ENCODE data around the gene HMBS. TPM values are rescaled to one million over a fixed set of nuclear protein-coding genes. Genes with fewer than 3 reads are reported as not detected.
"Not testable (repeated sequence)": the region's sequence is repeated elsewhere in the genome, so short reads cannot be mapped to it uniquely, and the experiment has no call there.

Gene HMBS
- total RNA-seq, 2 experiments from 2014 or later, result 17.3 to 18.8 TPM

GRCh38 chr11:119130662-119131061 lies 46.0 kb downstream of the HMBS start:
- Mint-ChIP-seq H3K27ac (no peak overlapping the region), H3K4me1 (peaks cover 10% of the 10 kb centered on the region), H3K36me3 (ENCODE audit: low read depth) (peaks cover 43% of the 10 kb centered on the region), H3K9me3 (no peaks in the 10 kb centered on the region), H3K27me3 (no peaks in the 10 kb centered on the region), H3K4me3 (no peak overlapping the region)
- DNase-seq, result no peak
- POLR2A ChIA-PET, result no interaction called here
- CTCF ChIA-PET, result no interaction called here

- ChIA-PET POLR2A (no interaction called here), CTCF (interaction anchor here (0.8 to 1.5 kb wide), 5 partner anchors 14 to 62 kb away, joined by 3 to 5 read pairs (median 3); partner anchors contain the start of genes ABCG4 and C2CD2L)
- Mint-ChIP-seq H3K4me1 (no peaks in the 10 kb centered on the region), H3K27ac (no peak overlapping the region), H3K36me3 (ENCODE audit: low read depth) (peaks cover 36% of the 10 kb centered on the region), H3K4me3 (no peak overlapping the region), H3K27me3 (peaks cover 11% of the 10 kb centered on the region), H3K9me3 (no peaks in the 10 kb centered on the region)
- no peak for DNase-seq
These were observed 49.8 kb downstream of the HMBS start for GRCh38 chr11:119134389-119134978.

GRCh38 chr11:119139276-119139675 lies 54.6 kb downstream of the HMBS start:
- H3K27ac Mint-ChIP-seq; H3K36me3 Mint-ChIP-seq (ENCODE audit: low read depth); DNase-seq; CTCF ChIA-PET; H3K9me3 Mint-ChIP-seq; H3K4me3 Mint-ChIP-seq; POLR2A ChIA-PET; H3K4me1 Mint-ChIP-seq: not testable (repeated sequence)
- peaks cover 24% of the 10 kb centered on the region for H3K27me3 Mint-ChIP-seq

Other genes starting within 250 kb of the HMBS start
- gene CXCR5, start 201.0 kb upstream of the HMBS start, total RNA-seq, result under 1 TPM; 0.83 to 0.86 TPM
- 10 to 100 TPM; 56.8 to 62.5 TPM for gene BCL9L, start 159.0 kb upstream of the HMBS start, total RNA-seq
- not detected for gene UPK2, start 128.6 kb upstream of the HMBS start, total RNA-seq
- not detected for gene FOXR1, start 113.1 kb upstream of the HMBS start, total RNA-seq
- 10 to 100 TPM; 34.6 to 35.0 TPM for gene CENATAC, start 86.7 kb upstream of the HMBS start, total RNA-seq
- gene RPS25, start 66.5 kb upstream of the HMBS start, total RNA-seq, result 1,000 to 10,000 TPM; 1,257 to 1,287 TPM
- 10 to 100 TPM; 67.0 to 71.1 TPM for gene TRAPPC4, start 66.1 kb upstream of the HMBS start, total RNA-seq
- gene SLC37A4, start 54.0 kb upstream of the HMBS start, total RNA-seq, result 10 to 100 TPM; 31.6 to 33.9 TPM
- 100 to 1,000 TPM; 123 to 125 TPM for gene HYOU1, start 27.7 kb upstream of the HMBS start, total RNA-seq
- gene VPS11, start 17.1 kb upstream of the HMBS start, total RNA-seq, result 10 to 100 TPM; 30.6 to 36.1 TPM
- 10 to 100 TPM; 57.3 to 58.4 TPM for gene DPAGT1, start 17.0 kb downstream of the HMBS start, total RNA-seq
- gene C2CD2L, start 22.5 kb downstream of the HMBS start, total RNA-seq, result 10 to 100 TPM; 28.5 to 29.2 TPM
- 10 to 100 TPM; 36.6 to 36.7 TPM for gene HINFP, start 36.7 kb downstream of the HMBS start, total RNA-seq
- not detected for gene ABCG4, start 64.2 kb downstream of the HMBS start, total RNA-seq
- gene NLRX1, start 83.8 kb downstream of the HMBS start, total RNA-seq, result 10 to 100 TPM; 19.2 to 21.9 TPM
- gene NHERF4, start 100.6 kb downstream of the HMBS start, total RNA-seq, result under 1 TPM; 0.33 to 0.35 TPM
- 10 to 100 TPM; 45.0 to 47.0 TPM for gene CBL, start 121.5 kb downstream of the HMBS start, total RNA-seq
- 1 to 10 TPM; 6.5 to 6.6 TPM for gene MCAM, start 232.2 kb downstream of the HMBS start, total RNA-seq
- 10 to 100 TPM; 33.5 to 35.1 TPM for gene RNF26, start 249.6 kb downstream of the HMBS start, total RNA-seq

Data from activated CD4-positive, alpha-beta memory T cell treated with anti-CD3 and anti-CD28 coated beads, Interleukin-2, amount 10 ng/mL, durations not matched to agents 7 days and 5 days (primary cell).